H1 (cell line): ENCODE results near the gene SRPX2. TPM values are rescaled to one million over a fixed set of nuclear protein-coding genes. Genes with fewer than 3 reads are reported as not detected.

Experiments
- CTCF ChIA-PET: fragments of 300-600 bp; sonication (Branson Sonifier 250); formaldehyde crosslinking; loops from one replicate; lab custom pipeline; 2021; ENCODE audit not compliant: partially characterized antibody; lab: Charles Lee
- POLR2A ChIA-PET: fragments of 300-600 bp; sonication (Branson Sonifier 250); formaldehyde crosslinking; loops from one replicate; lab custom pipeline; 2021; ENCODE audit warnings: inconsistent platforms; ENCODE audit not compliant: partially characterized antibody; lab: Charles Lee
- DNase-seq, 2 experiments: peaks; one replicate each; pipeline versions ENCODE4 v3.0.0 to v3.0.0-alpha.2; 2010 to 2022; ENCODE audit warnings: low spot score in 2 of 2, low read depth in 1 of 2, mixed read lengths in 1 of 2
- FAIRE-seq: peaks from 2 replicates; lab custom pipeline; 2011; peaks lifted over from hg19 to GRCh38; lab: Jason Lieb, UNC
- H2AFZ ChIP-seq: 2 replicates; pipeline ENCODE4 v1.8.1; 2012; ENCODE audit warnings: low read length, inconsistent platforms
- H2AK5ac ChIP-seq: 2 replicates; pipeline ENCODE4 v1.6.1; 2013; ENCODE audit warnings: low read depth, low read length
- H2BK120ac ChIP-seq: replicated peaks from 2 replicates; pipeline ENCODE3; 2013; ENCODE audit warnings: low read depth, low read length, inconsistent platforms
- H2BK12ac ChIP-seq: 2 replicates; pipeline ENCODE4 v1.6.1; 2013; ENCODE audit warnings: low read depth, low read length
- H2BK15ac ChIP-seq: 2 replicates; pipeline ENCODE4 v1.6.1; 2013; ENCODE audit warnings: low read length
- H2BK20ac ChIP-seq: 2 replicates; pipeline ENCODE4 v1.6.1; 2013; ENCODE audit warnings: low read length
- H2BK5ac ChIP-seq: 2 replicates; pipeline ENCODE4 v1.6.1; 2013; ENCODE audit warnings: low read depth, low read length
- H3K14ac ChIP-seq: 2 replicates; pipeline ENCODE4 v1.6.1; 2013; ENCODE audit warnings: inconsistent platforms; ENCODE audit not compliant: insufficient read length
- H3K18ac ChIP-seq: 2 replicates; pipeline ENCODE4 v1.6.1; 2013; ENCODE audit warnings: low read length; ENCODE audit errors: extremely low read depth
- H3K23ac ChIP-seq: 2 replicates; pipeline ENCODE4 v1.6.1; 2013; ENCODE audit warnings: inconsistent platforms; ENCODE audit not compliant: insufficient read length
- H3K23me2 ChIP-seq: 2 replicates; pipeline ENCODE4 v1.6.1; 2013; ENCODE audit warnings: low read depth, low read length
- H3K27ac ChIP-seq: 2 replicates; pipeline ENCODE4 v1.6.1; 2011; ENCODE audit warnings: low read depth, low read length, inconsistent platforms
- H3K27me3 ChIP-seq, 4 experiments: replicated peaks in 1 of 4; 1 replicate in 1 of 4; 2 replicates in 3 of 4; pipeline versions ENCODE4 v1.6.1 to v1.8.1; 2011 to 2013; ENCODE audit warnings: low read length in 3 of 4, mild to moderate bottlenecking in 3 of 4, inconsistent platforms in 2 of 4, mixed read lengths in 2 of 4, moderate library complexity in 1 of 4; ENCODE audit not compliant: control insufficient read depth in 3 of 4, insufficient read depth in 3 of 4; ENCODE audit errors: extremely low read depth in 1 of 4
- H3K36me3 ChIP-seq, 4 experiments: 2 replicates each; pipeline versions ENCODE4 v1.6.1 to v1.8.1; 2011 to 2013; ENCODE audit warnings: mild to moderate bottlenecking in 4 of 4, low read length in 3 of 4, moderate library complexity in 2 of 4, control low read depth in 1 of 4, inconsistent platforms in 1 of 4; ENCODE audit not compliant: insufficient read depth in 4 of 4, control insufficient read depth in 2 of 4
- H3K4ac ChIP-seq: replicated peaks from 2 replicates; pipeline ENCODE3; 2013; ENCODE audit warnings: low read length, low read depth, mixed read lengths, inconsistent platforms; ENCODE audit not compliant: insufficient read length
- H3K4me1 ChIP-seq, 4 experiments: replicated peaks in 1 of 4; 1 replicate in 1 of 4; 2 replicates in 3 of 4; pipeline versions ENCODE4 v1.6.1 to v1.8.1; 2011 to 2013; ENCODE audit warnings: low read length in 3 of 4, inconsistent platforms in 2 of 4, mixed read lengths in 1 of 4; ENCODE audit not compliant: insufficient read depth in 4 of 4, control insufficient read depth in 3 of 4
- H3K4me2 ChIP-seq, 2 experiments: 2 replicates each; pipeline versions ENCODE4 v1.6.1 to v1.8.1; 2011 to 2013; ENCODE audit warnings: low read depth in 2 of 2, low read length in 2 of 2, control low read depth in 1 of 2, inconsistent platforms in 1 of 2, mild to moderate bottlenecking in 1 of 2; ENCODE audit not compliant: insufficient read depth in 1 of 2
- H3K4me3 ChIP-seq, 4 experiments: fragments of 200-600, 300-600 bp in 1 of 4; sonication (generic), shearing (Covaris generic), sonication (Bioruptor Twin) in 1 of 4; 2 replicates each; pipeline versions ENCODE4 v1.5.1 to v1.8.1; 2011 to 2016; ENCODE audit warnings: low read length in 4 of 4, low read depth in 3 of 4, control low read depth in 2 of 4, inconsistent platforms in 2 of 4, mild to moderate bottlenecking in 2 of 4, mixed read lengths in 1 of 4, moderate library complexity in 1 of 4; ENCODE audit not compliant: insufficient read depth in 2 of 4; ENCODE audit errors: extremely low read depth in 1 of 4
- H3K56ac ChIP-seq: replicated peaks from 2 replicates; pipeline ENCODE3; 2013; ENCODE audit warnings: low read depth, mild to moderate bottlenecking, mixed read lengths, low read length, inconsistent platforms; ENCODE audit not compliant: insufficient read length
- H3K79me1 ChIP-seq: 2 replicates; pipeline ENCODE4 v1.6.1; 2013; ENCODE audit warnings: low read depth, low read length, control low read depth
- H3K79me2 ChIP-seq, 2 experiments: 2 replicates each; pipeline versions ENCODE4 v1.6.1 to v1.8.1; 2012 to 2013; ENCODE audit warnings: low read length in 2 of 2, mild to moderate bottlenecking in 2 of 2, inconsistent platforms in 1 of 2; ENCODE audit not compliant: insufficient read depth in 2 of 2, control insufficient read depth in 1 of 2
- H3K9ac ChIP-seq, 4 experiments: replicated peaks in 1 of 4; 1 replicate in 1 of 4; 2 replicates in 3 of 4; pipeline versions ENCODE4 v1.6.1 to v1.8.1; 2011 to 2013; ENCODE audit warnings: low read depth in 3 of 4, low read length in 3 of 4, control low read depth in 2 of 4, mild to moderate bottlenecking in 2 of 4, moderate library complexity in 2 of 4, inconsistent platforms in 1 of 4; ENCODE audit errors: extremely low read depth in 1 of 4
- H3K9me3 ChIP-seq, 2 experiments: 2 replicates each; pipeline versions ENCODE4 v1.6.1 to v1.8.1; 2012 to 2013; ENCODE audit warnings: mild to moderate bottlenecking in 2 of 2, moderate library complexity in 2 of 2, control low read depth in 1 of 2, inconsistent platforms in 1 of 2, low read depth in 1 of 2, low read length in 1 of 2, mixed read lengths in 1 of 2; ENCODE audit not compliant: insufficient read depth in 2 of 2
- H4K20me1 ChIP-seq, 2 experiments: replicated peaks in 1 of 2; 2 replicates each; pipeline versions ENCODE3 to v1.8.1; 2011 to 2013; ENCODE audit warnings: inconsistent platforms in 2 of 2, low read length in 2 of 2, mild to moderate bottlenecking in 1 of 2; ENCODE audit not compliant: insufficient read depth in 2 of 2, control insufficient read depth in 1 of 2
- H4K5ac ChIP-seq: 2 replicates; pipeline ENCODE4 v1.6.1; 2013; ENCODE audit warnings: low read length, low read depth, mixed read lengths, inconsistent platforms; ENCODE audit not compliant: insufficient read length
- H4K8ac ChIP-seq: 2 replicates; pipeline ENCODE4 v1.8.0; 2013; ENCODE audit warnings: mild to moderate bottlenecking, moderate library complexity, low read length, inconsistent platforms; ENCODE audit not compliant: insufficient read depth; ENCODE audit errors: extremely low read depth
- H4K91ac ChIP-seq: replicated peaks from 2 replicates; pipeline ENCODE3; 2013; ENCODE audit warnings: low read length, mixed read lengths, inconsistent platforms; ENCODE audit not compliant: insufficient read length
- ASH2L ChIP-seq: fragments of 200-600, 300-600 bp; sonication (generic); IDR thresholded peaks from one replicate; pipeline ENCODE4 v1.7.1; 2017; ENCODE audit warnings: low read length
- CEBPB ChIP-seq: IDR thresholded peaks from 2 replicates; pipeline ENCODE4 v1.6.1; 2012; ENCODE audit warnings: low read depth, low read length
- EP300 ChIP-seq, 2 experiments: IDR thresholded peaks; 1 replicate in 1 of 2; 2 replicates in 1 of 2; pipeline ENCODE4 v1.6.1; 2011 to 2012; ENCODE audit warnings: low read depth in 2 of 2, low read length in 2 of 2, mild to moderate bottlenecking in 2 of 2, borderline replicate concordance in 1 of 2, inconsistent platforms in 1 of 2, moderate library complexity in 1 of 2
- KDM5A ChIP-seq: fragments of 200-600 bp; IDR thresholded peaks from 2 replicates; pipeline ENCODE4 v1.7.1; 2012; ENCODE audit warnings: mild to moderate bottlenecking, low read length, inconsistent platforms, mixed read lengths
- NANOG ChIP-seq: IDR thresholded peaks from 2 replicates; pipeline ENCODE4 v1.6.1; 2011; ENCODE audit warnings: low read length, low read depth, mild to moderate bottlenecking, inconsistent platforms; ENCODE audit not compliant: insufficient read depth, poor library complexity, severe bottlenecking
- SAP30 ChIP-seq: fragments of 300-600 bp; sonication (generic); IDR thresholded peaks from 2 replicates; pipeline ENCODE4 v1.7.1; 2012; ENCODE audit warnings: low read length, moderate library complexity, mild to moderate bottlenecking, inconsistent platforms; ENCODE audit not compliant: insufficient read depth, insufficient replicate concordance
- SP2 ChIP-seq: IDR thresholded peaks from 2 replicates; pipeline ENCODE4 v1.6.1; 2012; ENCODE audit warnings: mild to moderate bottlenecking, low read length, inconsistent platforms
- SRF ChIP-seq: IDR thresholded peaks from 2 replicates; pipeline ENCODE4 v1.6.1; 2011; ENCODE audit warnings: mild to moderate bottlenecking, low read depth, low read length, moderate library complexity
- TCF12 ChIP-seq: IDR thresholded peaks from 2 replicates; pipeline ENCODE4 v1.6.1; 2011; ENCODE audit warnings: low read depth, mild to moderate bottlenecking, low read length
- WGBS, 2 experiments: shearing (Covaris generic) in 1 of 2; methylation state at CpG; one replicate each; pipeline versions ENCODE4 v1.1.6 to v1.1.7; 2013 to 2015; ENCODE audit warnings: low lambda C conversion rate in 2 of 2, mixed read lengths in 2 of 2, inconsistent platforms in 1 of 2, low coverage in 1 of 2, missing lambda C conversion rate in 1 of 2; ENCODE audit not compliant: insufficient replicate concordance in 2 of 2, insufficient coverage in 1 of 2, insufficient read length in 1 of 2; ENCODE audit errors: extremely low coverage in 1 of 2, missing lambda C conversion rate in 1 of 2; 5-methylcytosine and 5-hydroxymethylcytosine counted together
- polyA plus RNA-seq, 7 experiments: library from polyadenylated mRNA; depleted of rRNA in 3 of 7; stranded (reverse) in 5 of 7; unstranded in 2 of 7; fragments of >200 nt in 5 of 7; fragments of 200-250 nt in 2 of 7; gene quantifications; 1 replicate in 5 of 7; 2 replicates in 1 of 7; 4 replicates in 1 of 7; pipeline versions ENCODE4 v1.2.1 to v1.2.3, GENCODE V29; 2011 to 2013; ENCODE audit warnings: missing spikeins in 2 of 7, mixed read lengths in 2 of 7
- total RNA-seq: library from RNA; stranded (reverse); fragmentation: NEBNext Ultra II Directional; extraction: Animal tissue kit (Norgen Biotek cat#: 25700); gene quantifications from 2 replicates; pipeline ENCODE4 v1.2.1, GENCODE V29; 2021
- TF ChIP-seq, protein P1 (sequence below): IDR thresholded peaks from 2 replicates; pipeline ENCODE4 v1.6.1; 2011; ENCODE audit warnings: low read depth, mild to moderate bottlenecking, low read length; ENCODE audit not compliant: insufficient read depth
- TF ChIP-seq, protein P2 (sequence below): IDR thresholded peaks from 2 replicates; pipeline ENCODE4 v1.6.1; 2012; ENCODE audit warnings: inconsistent platforms

Gene SRPX2
- total and polyA plus RNA-seq, 2 of the 8 experiments (the other 6 are each of a cell fraction or from before 2014, with no cell fraction given) = not detected

DNA sequence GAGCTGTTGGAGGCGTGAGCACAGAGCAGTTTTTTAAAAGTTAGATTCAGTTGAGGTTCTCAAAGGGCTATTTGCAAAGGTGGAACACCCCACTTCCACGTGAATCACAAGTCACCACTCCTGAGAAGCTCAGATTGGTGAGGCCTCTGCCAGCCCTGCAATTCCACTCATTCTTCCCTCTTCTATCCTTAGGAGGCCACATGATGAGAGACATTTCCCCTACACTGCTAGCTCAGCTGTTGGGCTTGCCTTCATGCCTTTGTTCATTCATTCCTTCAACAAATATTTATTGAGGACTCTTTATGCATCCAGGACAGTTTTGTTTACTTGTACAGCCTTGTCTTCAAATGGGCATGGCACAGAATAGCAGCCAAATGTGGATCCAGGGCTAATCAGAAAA is 3.7 kb downstream of the SRPX2 start:
- no peaks in the 10 kb centered on the region for H4K20me1 ChIP-seq
- no peak overlapping the region for H3K23ac ChIP-seq
- no peak overlapping the region for H3K18ac ChIP-seq
- 92% methylated on average over 2 of the region's 2 CpGs; no CpG with 5 or more reads in 1 of the 2 experiments for WGBS, 2 experiments
- H2AFZ ChIP-seq = no peak overlapping the region
- H3K4me1 ChIP-seq = peaks cover 0 to 10% (median 4%) of the 10 kb centered on the region in 4 experiments; a peak in 3 of 7 replicates
- H2BK5ac ChIP-seq = no peak overlapping the region
- no peak overlapping the region for H3K4ac ChIP-seq
- FAIRE-seq = no peak
- DNase-seq = no peak
- no peak overlapping the region for H2AK5ac ChIP-seq
- H3K27ac ChIP-seq = no peak overlapping the region
- no peak overlapping the region for H4K91ac ChIP-seq
- no peaks in the 10 kb centered on the region for H3K79me2 ChIP-seq
- no peaks in the 10 kb centered on the region for H3K9me3 ChIP-seq
- no peaks in the 10 kb centered on the region for H3K36me3 ChIP-seq
- H3K14ac ChIP-seq = no peak overlapping the region
- no peak overlapping the region for H4K8ac ChIP-seq
- H3K23me2 ChIP-seq = no peaks in the 10 kb centered on the region
- no peaks in the 10 kb centered on the region for H3K27me3 ChIP-seq
- H2BK120ac ChIP-seq = no peak overlapping the region
- no peak overlapping the region for H3K4me2 ChIP-seq
- H3K9ac ChIP-seq = no peak overlapping the region
- no peak overlapping the region for H4K5ac ChIP-seq
- H2BK20ac ChIP-seq = no peak overlapping the region
- H2BK15ac ChIP-seq = no peak overlapping the region
- ChIA-PET POLR2A (interaction anchor here (1.4 kb wide), 1 partner anchor 11 kb away, joined by 8 read pairs; the partner anchor contains the start of gene TSPAN6), CTCF (interaction anchor here (1.1 kb wide), 1 partner anchor 11 kb away, joined by 3 read pairs; no protein-coding TSS in a partner anchor)
- H2BK12ac ChIP-seq = no peak overlapping the region
- no peaks in the 10 kb centered on the region for H3K79me1 ChIP-seq
- H3K56ac ChIP-seq = no peak overlapping the region
- no peak overlapping the region for H3K4me3 ChIP-seq
- TF ChIP-seq ASH2L (no peak), EP300 (IDR thresholded peaks at IDR 0.05; ENCODE audit: borderline replicate concordance in 1 of 2, low read depth in 2 of 2, low read length in 2 of 2) (no peak), NANOG (no peak), SP2 (no peak), TCF12 (no peak), SAP30 (no peak), CEBPB (no peak), SRF (no peak), KDM5A (no peak)
- TF ChIP-seq, protein P1, sequence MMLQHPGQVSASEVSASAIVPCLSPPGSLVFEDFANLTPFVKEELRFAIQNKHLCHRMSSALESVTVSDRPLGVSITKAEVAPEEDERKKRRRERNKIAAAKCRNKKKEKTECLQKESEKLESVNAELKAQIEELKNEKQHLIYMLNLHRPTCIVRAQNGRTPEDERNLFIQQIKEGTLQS = no peak
- TF ChIP-seq, protein P2, sequence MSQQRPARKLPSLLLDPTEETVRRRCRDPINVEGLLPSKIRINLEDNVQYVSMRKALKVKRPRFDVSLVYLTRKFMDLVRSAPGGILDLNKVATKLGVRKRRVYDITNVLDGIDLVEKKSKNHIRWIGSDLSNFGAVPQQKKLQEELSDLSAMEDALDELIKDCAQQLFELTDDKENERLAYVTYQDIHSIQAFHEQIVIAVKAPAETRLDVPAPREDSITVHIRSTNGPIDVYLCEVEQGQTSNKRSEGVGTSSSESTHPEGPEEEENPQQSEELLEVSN = no peak
